Lung (tissue), 12 donors: ENCODE results near the gene KLHDC7B. TPM values are rescaled to one million over a fixed set of nuclear protein-coding genes. Genes with fewer than 3 reads are reported as not detected.

Experiments
- ATAC-seq: fragments of 200-7000 bp; cut with Tn5 transposase; one replicate; pipeline ENCODE4 v1.9.1; 2020; ENCODE audit warnings: moderate number of reproducible peaks; ENCODE audit not compliant: insufficient read depth, low FRiP score
- DNase-seq, 3 donors: peaks; one replicate each; pipeline ENCODE4 v3.0.0-alpha.2; 2013 to 2017
- H3K27ac ChIP-seq, 2 donors: one replicate each; pipeline ENCODE4 v1.5.1; 2013; ENCODE audit warnings: mild to moderate bottlenecking in 2 of 2, moderate library complexity in 2 of 2, control low read depth in 1 of 2, inconsistent platforms in 1 of 2, low read depth in 1 of 2, low read length in 1 of 2
- H3K27me3 ChIP-seq, 3 donors: one replicate each; pipeline ENCODE4 v1.5.1; 2013; ENCODE audit warnings: low read length in 2 of 3; ENCODE audit not compliant: control insufficient read depth in 3 of 3, insufficient read depth in 3 of 3
- H3K36me3 ChIP-seq, 4 donors: one replicate each; pipeline ENCODE4 v1.5.1; 2013; ENCODE audit warnings: low read length in 4 of 4, mild to moderate bottlenecking in 1 of 4, moderate library complexity in 1 of 4; ENCODE audit not compliant: control insufficient read depth in 4 of 4, insufficient read depth in 4 of 4
- H3K4me1 ChIP-seq, 5 donors: one replicate each; pipeline ENCODE4 v1.5.1; 2013; ENCODE audit warnings: low read length in 5 of 5, mild to moderate bottlenecking in 2 of 5, moderate library complexity in 1 of 5; ENCODE audit not compliant: control insufficient read depth in 5 of 5, insufficient read depth in 5 of 5
- H3K4me3 ChIP-seq: one replicate; pipeline ENCODE4 v1.5.1; 2013; ENCODE audit warnings: mild to moderate bottlenecking, control low read depth, moderate library complexity
- H3K9ac ChIP-seq, 2 donors: one replicate each; pipeline ENCODE4 v1.5.1; 2013; ENCODE audit warnings: low read length in 2 of 2, control low read depth in 1 of 2; ENCODE audit not compliant: insufficient read depth in 1 of 2
- H3K9me3 ChIP-seq, 4 donors: one replicate each; pipeline ENCODE4 v1.5.1; 2013; ENCODE audit warnings: low read length in 3 of 4, mild to moderate bottlenecking in 1 of 4, moderate library complexity in 1 of 4; ENCODE audit not compliant: control insufficient read depth in 4 of 4, insufficient read depth in 3 of 4
- CTCF ChIP-seq: IDR thresholded peaks from 2 replicates; pipeline ENCODE4 v1.5.1; 2012; ENCODE audit warnings: mild to moderate bottlenecking; ENCODE audit errors: control extremely low read depth, extremely low read depth
- WGBS, 2 donors: extraction: QIAGEN DNeasy Blood & Tissue Kit; methylation state at CpG; one replicate each; pipeline ENCODE4 v1.1.7; 2013; 5-methylcytosine and 5-hydroxymethylcytosine counted together
- polyA plus RNA-seq, 2 donors: library from polyadenylated mRNA; stranded (reverse); fragments of 200-250 nt; gene quantifications; one replicate each; pipeline ENCODE4 v1.2.1, GENCODE V29; 2013
- total RNA-seq, 2 donors: library from RNA; depleted of rRNA in 1 of 2; stranded (reverse); fragments of >200 nt in 1 of 2; gene quantifications; one replicate each; pipeline ENCODE4 v1.2.1, GENCODE V29; 2014 to 2021
- donor health status: control.
- donor health status: control.
- donor health status: Bipolar disorder and iron deficiency.
- donor health status: healthy.
- donor health status: DM: yes; HTN: yes; CAD: no.

Gene KLHDC7B
- total and polyA plus RNA-seq, 4 donors = 0.39 to 1.6 (median 0.95) TPM

- H3K27me3 ChIP-seq = no peaks in the 10 kb centered on the region
- H3K36me3 ChIP-seq = peaks cover 0 to 38% (median 4%) of the 10 kb centered on the region in 4 donors
- peaks cover 1 to 12% (median 7%) of the 10 kb centered on the region in 5 donors for H3K4me1 ChIP-seq
- DNase-seq (no peak), ATAC-seq (no peak)
- WGBS, 2 donors = 93% methylated on average over 15 to 26 of the region's 26 CpGs
- H3K27ac ChIP-seq = no peak overlapping the region
- no peak for TF ChIP-seq CTCF
- H3K9me3 ChIP-seq = no peaks in the 10 kb centered on the region
- no peak overlapping the region for H3K4me3 ChIP-seq
- H3K9ac ChIP-seq = no peak overlapping the region
These were observed 42.1 kb upstream of the KLHDC7B start for GRCh38 chr22:50503475-50504145.

DNA sequence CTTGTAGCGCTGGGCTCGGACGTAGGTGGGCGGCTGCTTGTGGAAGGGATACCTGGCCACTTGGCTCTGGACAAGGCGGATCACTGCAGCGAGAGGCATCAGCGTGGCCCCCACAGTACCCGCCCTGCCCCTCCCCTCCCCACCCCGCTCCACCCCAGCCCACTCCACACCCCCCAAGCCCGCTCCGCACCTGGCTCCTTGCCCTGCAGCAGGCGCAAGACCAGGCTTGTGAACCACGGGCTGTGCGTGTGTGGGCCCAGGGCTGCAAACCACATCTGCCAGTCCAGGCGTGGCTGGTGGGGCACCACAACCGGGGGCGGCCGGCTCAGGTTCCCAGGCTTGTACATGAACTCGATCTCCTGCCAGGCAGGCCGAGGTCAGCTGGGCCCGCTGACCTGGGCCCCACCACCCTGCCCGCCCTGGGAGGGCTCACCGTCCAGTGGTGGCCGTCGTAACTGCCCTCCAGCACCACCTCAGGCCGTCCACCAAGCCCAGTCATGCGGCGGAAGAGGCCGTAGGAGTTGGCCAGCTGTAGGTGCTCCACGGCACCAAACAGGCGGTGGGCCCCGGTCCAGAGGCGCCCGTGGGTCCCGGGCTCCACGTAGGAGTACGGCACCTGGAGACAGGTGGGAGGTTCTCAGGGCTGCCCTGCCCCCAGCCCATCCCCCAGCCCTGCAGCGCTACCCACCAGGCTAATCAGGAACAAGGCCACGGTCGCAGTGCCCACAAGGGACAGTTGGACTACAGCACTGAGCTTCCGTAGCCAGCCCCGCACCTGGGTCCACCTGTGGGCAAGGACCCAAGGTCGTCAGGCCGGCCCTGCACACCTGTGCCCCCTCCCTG lies 41.1 kb upstream of the KLHDC7B start:
- Histone ChIP-seq H3K27me3 (no peaks in the 10 kb centered on the region), H3K4me1 (peaks cover 7 to 19% (median 12%) of the 10 kb centered on the region in 5 donors), H3K9me3 (no peaks in the 10 kb centered on the region), H3K36me3 (peaks cover 0 to 38% (median 5%) of the 10 kb centered on the region in 4 donors), H3K4me3 (no peak overlapping the region), H3K27ac (no peak overlapping the region), H3K9ac (no peak overlapping the region)
- no peak for DNase-seq
- no peak for TF ChIP-seq CTCF
- 93 to 95% methylated on average over 42 to 44 of the region's 44 CpGs for WGBS, 2 donors
- ATAC-seq = no peak

DNA sequence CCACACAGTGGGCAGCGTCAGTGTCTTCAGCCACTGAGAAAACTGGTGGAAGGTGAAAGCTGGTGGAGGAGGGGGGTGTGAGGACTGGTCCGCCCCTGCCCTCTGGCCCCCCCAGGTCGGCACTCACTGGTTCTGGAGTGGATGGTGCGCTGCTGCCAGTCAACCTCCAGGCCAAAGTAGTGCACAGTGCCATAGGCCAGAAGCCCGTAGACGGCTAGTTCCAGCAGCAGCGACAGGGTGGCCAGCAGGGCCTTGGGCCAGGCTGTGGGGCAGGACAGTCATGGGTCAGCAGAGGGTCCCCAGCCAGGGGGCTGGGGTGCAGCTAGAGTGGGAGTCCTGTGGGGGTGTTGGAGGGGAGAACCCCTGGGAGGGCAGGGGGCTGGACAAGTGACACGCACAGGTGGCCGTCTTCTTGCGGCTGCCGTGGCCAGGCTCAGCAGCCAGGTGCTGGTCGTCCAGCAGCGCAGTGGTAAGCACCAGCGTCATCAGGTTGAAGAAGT lies 40.4 kb upstream of the KLHDC7B start:
- no peak for ATAC-seq
- no peak overlapping the region for H3K27ac ChIP-seq
- no peaks in the 10 kb centered on the region for H3K27me3 ChIP-seq
- TF ChIP-seq CTCF = no peak
- no peak overlapping the region for H3K9ac ChIP-seq
- DNase-seq = no peak
- peaks cover 0 to 38% (median 5%) of the 10 kb centered on the region in 4 donors for H3K36me3 ChIP-seq
- H3K4me3 ChIP-seq = no peak overlapping the region
- WGBS, 2 donors = 89 to 92% methylated on average over 14 of the region's 14 CpGs
- H3K9me3 ChIP-seq = no peaks in the 10 kb centered on the region
- peaks cover 7 to 20% (median 12%) of the 10 kb centered on the region in 5 donors for H3K4me1 ChIP-seq
